Heart left ventricle (tissue), 13 donors: ENCODE data around the gene MREG.

Experiments used
- POLR2A ChIP-seq, 2 donors: fragments of 450-650 bp; IDR thresholded peaks; one replicate each; pipeline ENCODE4 v1.6.1; 2017; ENCODE audit warnings: antibody characterized with exemption in 2 of 2, mild to moderate bottlenecking in 2 of 2, moderate library complexity in 2 of 2
- TF ChIP-seq, protein P1 (sequence below), 12 donors: fragments of 200-600 bp; sonication (generic) in 4 of 12; IDR thresholded peaks; one replicate each; pipeline versions ENCODE4 v1.5.0 to v1.8.0; 2018 to 2022; ENCODE audit warnings: antibody characterized with exemption in 12 of 12, mild to moderate bottlenecking in 5 of 12
- donor health status: ischemic (EF 13 %, LVEDD 7.1; RV severe dilation, severe dysfunction).
- donor health status: DM: no; HTN: yes; CAD: no.
- donor health status: DM: no; HTN: no; CAD: no.
- donor health status: ischemic (EF 25% LVEDD 6.9; RV normal size, moderate dysfunction).
- donor health status: ischemic (EF 25% LVEDD 5.7; RV mildly dilated, moderate dysfunction).
- donor health status: ischemic (EF 35%, LVEDD 5.7; RV mildly dilated, moderate dysfunction).
- donor health status: nonischemic (EF 11% LVEDD 7.7; RV severe dilation, severe dysfunction).
- donor health status: DM: yes; HTN: yes; CAD: no.
- donor health status: PGD.
- donor health status: ischemic (EF 29% LVEDD 5.4; RV normal size, mild dysfunction).
- donor health status: nonischemic (EF 23%, LVEDD 6.1; RV moderate dilation, normal function).

DNA sequence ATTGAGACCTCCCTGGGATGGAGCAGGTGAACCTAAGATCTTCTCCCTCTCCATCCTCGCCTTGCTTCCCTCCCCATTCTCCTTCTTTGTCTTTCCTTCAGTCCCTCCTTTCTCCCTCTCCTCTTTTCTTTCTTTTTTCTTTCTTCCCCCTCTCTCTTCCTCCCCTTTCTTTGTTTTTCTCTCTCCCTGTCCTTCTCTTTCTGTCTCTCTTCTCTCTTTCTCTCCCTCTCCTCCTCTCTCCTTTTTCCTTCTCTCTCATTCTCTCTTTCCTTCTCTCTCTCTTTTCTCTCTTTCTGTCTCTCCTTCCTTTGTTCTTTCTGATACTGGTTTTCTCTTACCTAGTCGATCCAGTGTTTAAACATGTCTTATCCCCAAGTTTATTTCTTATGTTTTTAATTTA is 10.7 kb downstream of the MREG start:
- TF ChIP-seq, protein P1, sequence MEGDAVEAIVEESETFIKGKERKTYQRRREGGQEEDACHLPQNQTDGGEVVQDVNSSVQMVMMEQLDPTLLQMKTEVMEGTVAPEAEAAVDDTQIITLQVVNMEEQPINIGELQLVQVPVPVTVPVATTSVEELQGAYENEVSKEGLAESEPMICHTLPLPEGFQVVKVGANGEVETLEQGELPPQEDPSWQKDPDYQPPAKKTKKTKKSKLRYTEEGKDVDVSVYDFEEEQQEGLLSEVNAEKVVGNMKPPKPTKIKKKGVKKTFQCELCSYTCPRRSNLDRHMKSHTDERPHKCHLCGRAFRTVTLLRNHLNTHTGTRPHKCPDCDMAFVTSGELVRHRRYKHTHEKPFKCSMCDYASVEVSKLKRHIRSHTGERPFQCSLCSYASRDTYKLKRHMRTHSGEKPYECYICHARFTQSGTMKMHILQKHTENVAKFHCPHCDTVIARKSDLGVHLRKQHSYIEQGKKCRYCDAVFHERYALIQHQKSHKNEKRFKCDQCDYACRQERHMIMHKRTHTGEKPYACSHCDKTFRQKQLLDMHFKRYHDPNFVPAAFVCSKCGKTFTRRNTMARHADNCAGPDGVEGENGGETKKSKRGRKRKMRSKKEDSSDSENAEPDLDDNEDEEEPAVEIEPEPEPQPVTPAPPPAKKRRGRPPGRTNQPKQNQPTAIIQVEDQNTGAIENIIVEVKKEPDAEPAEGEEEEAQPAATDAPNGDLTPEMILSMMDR (IDR thresholded peaks at IDR 0.05) = no peak
- TF ChIP-seq POLR2A (IDR thresholded peaks at IDR 0.05) = no peak
